ENCODE results near the gene ZNF548.

DNA sequence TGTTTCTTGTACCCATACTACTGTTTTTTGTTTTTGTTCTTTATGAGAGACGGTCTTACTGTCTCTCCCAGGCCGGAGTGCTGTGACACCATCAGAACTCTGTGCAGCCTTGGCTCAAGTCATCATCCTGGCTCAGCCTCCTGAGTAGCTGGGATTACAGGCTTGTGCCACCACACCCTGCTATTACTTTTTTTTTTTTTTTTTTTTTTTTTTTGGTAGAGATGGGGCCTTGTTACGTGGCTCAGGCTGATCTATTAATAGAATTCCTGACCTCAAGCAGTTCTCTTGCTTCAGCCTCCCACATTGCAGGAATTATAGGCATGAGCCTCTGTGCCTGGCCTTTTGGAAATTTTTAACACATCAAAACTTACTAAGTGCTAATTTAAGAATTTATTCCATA, 41.5 kb upstream of the ZNF548 start:
- TF ChIP-seq EZH2 (IDR thresholded peaks at IDR 0.05; ENCODE audit: borderline replicate concordance, insufficient read depth, low read depth, low read length, poor library complexity, severe bottlenecking), result no peak
- TF ChIP-seq, protein P1, sequence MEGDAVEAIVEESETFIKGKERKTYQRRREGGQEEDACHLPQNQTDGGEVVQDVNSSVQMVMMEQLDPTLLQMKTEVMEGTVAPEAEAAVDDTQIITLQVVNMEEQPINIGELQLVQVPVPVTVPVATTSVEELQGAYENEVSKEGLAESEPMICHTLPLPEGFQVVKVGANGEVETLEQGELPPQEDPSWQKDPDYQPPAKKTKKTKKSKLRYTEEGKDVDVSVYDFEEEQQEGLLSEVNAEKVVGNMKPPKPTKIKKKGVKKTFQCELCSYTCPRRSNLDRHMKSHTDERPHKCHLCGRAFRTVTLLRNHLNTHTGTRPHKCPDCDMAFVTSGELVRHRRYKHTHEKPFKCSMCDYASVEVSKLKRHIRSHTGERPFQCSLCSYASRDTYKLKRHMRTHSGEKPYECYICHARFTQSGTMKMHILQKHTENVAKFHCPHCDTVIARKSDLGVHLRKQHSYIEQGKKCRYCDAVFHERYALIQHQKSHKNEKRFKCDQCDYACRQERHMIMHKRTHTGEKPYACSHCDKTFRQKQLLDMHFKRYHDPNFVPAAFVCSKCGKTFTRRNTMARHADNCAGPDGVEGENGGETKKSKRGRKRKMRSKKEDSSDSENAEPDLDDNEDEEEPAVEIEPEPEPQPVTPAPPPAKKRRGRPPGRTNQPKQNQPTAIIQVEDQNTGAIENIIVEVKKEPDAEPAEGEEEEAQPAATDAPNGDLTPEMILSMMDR (IDR thresholded peaks at IDR 0.05), result no peak

Data from B cell (primary cell).